D341Med (cell line): ENCODE data around the gene RAB31.

Source experiments
- DNase-seq: peaks from one replicate; pipeline ENCODE4 v3.0.0; 2012; ENCODE audit warnings: low spot score

Gene RAB31

DNA sequence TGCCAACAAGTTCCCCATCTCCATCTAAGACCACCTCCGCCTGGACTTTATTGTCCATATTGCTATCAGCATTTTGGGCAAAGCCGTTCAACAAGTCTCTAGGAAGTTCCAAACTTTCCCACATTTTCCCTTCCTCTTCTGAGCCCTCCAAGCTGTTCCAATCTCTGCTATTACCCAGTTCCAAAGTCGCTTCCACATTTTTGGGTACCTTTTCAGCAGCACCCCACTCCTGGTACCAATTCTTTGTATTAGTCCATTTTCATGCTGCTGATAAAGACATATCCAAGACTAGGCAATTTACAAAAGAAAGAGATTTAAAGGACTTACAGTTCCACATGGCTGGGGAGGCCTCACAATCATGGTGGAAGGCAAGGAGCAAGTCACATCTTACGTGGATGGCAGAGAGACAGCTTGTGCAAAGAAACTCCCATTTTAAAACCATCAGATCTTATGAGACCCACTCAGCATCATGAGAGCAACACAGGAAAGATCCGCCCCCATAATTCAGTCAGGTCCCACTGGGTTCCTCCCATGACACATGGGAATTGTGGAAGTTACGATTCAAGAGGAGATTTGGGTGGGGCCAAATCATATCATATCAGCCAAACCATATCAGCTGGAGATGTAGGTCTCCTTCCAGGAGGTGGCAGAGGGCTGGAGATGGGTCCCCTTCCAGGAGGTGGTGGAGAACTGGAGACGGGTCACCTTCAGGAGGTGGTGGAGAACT lies 157.8 kb downstream of the RAB31 start:
- no peak for DNase-seq

DNA sequence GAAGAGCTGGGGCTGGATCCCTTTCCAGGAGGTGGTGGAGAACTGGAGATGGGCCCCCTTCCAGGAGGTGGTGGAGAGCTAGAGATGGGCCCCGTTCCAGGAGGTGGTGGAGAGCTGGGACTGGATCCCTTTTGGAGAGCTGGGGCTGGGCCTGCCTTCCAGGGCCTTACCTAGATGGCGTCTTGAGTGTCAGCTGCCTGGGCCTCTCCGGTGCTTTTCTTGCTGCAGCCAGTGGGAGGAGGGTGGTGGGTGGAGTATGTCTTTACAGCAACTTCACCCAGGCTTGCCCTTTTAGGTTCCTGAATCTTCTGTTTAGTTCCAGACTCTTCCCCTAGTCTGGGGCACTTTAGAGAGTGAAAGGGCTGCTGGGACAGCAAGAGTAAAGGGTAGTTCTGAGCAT lies 158.5 kb downstream of the RAB31 start:
- DNase-seq = no peak

DNA sequence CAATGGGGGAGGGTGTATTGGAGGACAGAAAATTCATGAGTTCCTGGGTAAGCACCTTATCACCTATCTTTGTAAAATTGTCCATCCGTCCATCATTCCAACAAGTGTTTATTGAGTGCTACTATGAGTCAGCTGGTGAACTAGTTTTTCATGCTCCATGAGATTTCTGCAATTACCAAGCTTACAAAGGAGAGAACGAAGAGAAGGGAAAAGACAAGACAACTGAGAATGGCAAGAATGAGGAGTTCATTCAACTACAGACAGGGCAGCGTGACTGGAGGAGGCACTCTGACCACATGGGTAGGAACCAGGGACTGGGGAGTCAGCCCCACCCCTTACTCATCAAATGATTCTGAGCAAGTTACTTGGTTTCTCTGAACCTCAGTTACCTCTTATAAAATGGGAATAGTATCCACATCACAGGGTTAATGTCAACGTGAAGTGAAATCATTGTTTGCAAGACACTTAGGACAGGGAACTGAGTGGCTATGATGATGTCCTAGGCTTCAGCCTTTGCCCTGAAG lies 159.0 kb downstream of the RAB31 start:
- no peak for DNase-seq

DNA sequence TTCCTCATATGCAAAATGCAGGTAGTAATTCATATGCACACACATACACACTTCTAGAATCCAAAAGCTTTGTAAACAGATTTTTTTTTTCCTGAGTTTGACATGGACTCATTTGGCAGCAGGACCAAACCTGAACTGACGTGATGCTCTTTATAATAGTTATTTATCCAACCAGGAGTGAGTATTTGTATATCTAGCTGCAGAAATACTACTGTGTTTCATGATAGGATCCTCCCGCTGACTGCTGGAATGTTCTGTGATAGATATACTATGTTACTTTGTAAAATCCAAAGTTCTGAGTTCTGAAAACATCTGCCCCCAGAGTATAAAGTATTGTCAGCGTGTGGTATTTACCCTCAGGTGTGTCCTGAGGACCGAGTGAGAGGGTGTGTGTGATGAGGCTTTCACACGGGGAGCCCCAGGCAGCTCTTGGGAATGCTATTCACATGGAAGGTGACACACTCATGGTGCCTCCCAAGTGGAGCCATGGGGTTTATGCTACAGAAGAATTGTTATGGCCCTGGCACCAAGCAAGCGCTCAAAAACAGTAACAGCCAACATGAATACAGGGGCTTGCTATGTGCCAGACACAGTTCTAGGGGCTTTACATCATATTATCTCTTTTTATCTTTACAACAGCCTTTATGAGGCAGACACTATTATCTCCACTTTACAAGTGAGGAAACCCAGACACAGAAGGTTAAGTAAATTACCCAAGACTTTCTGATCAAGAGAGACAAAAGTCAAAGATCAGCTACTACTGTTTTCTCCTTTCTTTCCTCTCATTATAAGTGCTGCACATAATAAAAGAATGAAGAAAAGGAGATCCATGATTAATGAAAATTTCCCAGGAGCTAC lies 161.0 kb downstream of the RAB31 start:
- DNase-seq = no peak

DNA sequence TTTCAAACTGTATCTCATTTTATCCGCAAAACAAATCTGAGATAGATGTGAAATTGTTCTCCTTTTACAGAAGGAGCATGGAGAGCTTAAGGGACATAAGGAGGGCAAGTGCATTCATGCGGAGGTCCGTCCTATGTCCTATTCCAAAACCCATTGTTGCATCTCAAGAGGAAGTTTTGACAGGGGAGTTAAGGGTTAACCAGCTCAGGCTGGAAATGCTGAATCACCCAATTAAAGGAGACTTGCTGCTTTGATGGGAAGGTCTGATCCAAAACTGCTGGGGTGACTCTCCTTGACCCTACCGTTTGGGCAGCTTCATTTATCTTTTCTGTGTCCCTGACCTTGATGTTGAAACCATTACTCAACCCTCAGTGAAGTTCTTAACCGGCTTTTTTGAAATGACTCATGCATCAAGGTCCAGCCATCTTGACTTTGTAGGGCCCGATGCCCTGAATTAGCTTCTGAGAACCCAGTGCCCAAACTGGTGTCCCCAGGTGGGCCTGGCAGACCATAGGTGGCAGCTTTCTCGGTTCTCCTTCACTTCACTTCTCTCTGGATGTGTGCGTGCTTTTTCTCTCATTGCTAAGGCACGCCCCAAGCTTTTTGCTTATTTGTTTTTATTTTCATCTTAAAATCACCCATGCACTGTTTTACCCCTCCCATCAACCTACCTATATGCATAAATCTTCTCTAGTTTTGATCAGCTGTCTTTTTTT lies 161.8 kb downstream of the RAB31 start:
- DNase-seq = no peak

DNA sequence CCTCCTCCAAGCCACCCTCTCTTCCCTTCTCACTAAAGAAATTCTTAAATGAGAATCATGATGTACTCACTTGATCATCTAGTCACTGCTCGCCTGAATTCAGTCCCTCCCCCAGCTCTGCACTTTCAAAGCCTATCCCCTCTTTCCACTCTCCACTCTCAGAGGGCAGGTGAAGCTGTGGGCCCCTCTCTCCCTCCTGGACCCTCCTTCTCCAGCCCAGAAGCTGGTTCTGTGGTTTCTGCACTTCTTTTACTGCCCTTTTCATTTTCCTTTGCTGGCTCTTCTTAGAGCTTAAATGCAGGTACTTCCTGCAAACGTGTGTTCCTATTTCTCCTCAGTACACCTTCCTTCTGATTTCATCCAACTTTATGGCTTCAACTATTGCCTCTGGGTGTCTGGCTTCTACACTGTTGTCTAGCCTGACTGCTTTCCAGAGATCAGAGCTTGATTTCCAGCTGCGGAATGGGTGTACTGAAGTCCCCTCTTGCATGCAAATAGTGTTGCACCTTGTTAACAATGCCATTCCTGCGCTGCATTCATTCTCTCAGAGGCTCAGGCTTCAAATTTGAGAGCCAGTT lies 162.4 kb downstream of the RAB31 start:
- no peak for DNase-seq

DNA sequence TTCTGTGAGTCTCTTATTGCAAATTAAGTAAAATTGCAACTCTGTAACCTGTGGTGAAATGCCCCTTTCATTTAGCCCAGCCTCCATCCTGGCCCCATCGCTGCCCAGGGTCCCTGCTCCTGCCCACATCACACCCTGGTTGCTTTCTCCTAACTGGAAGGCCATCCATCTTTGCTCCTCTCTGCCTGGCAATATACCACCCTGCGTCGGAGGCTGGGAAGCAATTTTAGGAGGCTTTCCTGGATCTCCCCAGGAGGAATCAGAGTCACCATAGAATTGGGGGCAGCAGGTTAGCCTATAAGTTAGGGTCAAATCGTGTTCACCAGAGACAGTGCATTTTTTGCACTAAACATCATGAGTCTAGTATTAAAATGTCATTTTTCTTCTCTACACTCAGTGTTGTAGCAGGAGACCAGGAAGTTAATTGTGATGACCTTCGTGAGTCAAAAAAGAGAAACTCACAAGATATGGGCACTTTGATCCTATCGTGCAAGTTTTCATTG lies 163.2 kb downstream of the RAB31 start:
- no peak for DNase-seq

DNA sequence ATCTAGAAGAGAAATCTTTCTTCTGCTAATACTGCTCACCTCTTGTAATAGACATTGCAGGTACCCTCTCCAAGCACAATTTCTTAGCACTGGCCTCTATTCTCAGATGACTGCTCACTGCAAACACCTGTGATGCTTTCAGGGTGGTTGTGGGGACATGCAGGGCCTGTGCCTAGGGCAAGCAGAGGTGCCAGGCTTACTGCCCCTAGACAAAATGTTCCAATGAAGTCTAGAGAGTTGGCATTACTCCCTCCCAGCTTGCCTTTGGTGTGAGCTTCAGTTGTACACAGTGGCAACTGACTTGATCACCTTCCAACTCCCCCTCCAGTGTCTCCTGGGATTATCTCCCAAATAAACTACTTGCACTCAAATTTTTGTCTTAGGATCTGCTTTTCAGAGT lies 164.7 kb downstream of the RAB31 start:
- DNase-seq = no peak

DNA sequence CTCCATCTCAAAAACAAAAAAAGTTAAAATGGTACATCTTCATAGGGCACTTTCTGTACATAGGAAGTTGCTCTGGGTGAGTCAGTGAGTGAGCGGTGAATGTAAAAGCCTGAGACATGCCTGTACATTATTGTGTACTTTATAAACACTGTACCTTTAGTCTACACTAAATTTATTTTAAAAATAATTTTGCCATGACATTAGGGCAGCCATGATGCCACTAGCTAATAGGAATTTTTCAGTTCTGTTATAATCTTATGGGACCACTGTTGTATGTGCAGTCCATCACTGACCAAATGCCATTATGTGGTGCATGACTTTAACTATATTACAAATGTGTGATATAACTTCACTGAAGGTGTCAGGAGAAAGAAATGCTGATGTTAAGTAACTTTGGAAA lies 166.6 kb downstream of the RAB31 start:
- DNase-seq = no peak

DNA sequence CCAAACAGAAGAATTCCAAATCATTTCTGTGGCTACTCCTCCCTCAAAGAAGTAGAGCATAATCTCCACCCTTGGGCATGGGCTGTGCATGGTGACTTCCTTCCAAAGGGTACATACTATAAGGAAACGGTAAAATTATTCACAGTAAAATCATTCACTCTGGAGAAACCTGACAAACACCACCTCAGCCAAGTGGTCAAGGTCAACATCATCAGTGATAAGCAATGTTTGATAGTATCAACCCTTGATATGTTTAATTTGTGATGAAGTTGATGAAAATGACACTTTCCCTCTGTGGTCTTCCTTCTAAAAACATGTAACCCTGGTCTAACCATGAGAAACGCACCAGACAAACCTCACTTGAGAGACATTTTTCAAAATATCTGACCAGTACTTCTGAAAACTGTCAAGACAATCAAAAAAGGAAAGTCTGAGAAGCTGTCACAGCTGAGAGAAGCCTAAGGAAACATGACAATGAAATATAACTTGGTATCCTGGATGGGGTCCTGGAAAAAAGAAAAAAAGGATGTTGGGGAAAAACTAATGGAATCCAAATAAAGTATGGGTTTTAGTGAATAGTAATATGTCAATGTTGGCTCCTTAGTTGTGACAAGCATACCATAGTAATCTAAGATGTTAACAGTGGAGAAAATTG lies 168.2 kb downstream of the RAB31 start:
- no peak for DNase-seq

DNA sequence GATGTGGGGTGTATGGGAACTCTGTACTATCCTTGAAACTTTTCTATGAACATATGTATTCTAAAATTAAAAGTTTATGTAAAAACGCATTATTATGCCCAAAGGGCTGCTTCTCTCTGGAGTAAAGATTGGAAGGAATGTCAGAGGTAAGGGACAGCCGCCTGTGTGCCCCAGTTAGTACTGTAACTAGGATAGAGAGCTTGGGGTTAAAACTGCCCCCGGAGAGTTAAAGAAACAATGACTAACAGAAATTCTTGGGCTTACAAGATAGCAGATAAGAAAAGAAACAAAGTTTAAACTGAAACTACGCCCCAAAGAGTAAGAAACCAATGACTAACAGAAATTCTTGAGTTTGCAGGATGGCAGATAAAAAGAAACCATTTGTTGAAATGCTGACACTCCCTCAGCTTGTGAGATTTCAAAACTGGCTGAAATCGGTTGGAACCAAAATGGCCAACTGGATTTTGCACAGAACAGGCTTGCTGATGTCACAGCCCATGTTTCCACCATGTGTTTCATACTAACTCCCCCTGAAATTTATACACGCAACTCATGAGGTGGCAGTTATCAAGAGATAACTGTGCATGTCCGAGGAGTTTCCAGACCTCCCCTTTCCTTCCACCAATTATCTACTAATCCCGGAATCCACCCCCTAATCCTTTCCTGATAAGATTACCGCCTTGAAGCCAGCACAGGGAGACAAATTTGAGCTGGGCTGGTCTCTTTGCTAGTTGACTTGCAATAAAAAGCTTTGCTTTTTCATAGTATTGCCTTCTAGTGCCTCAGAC lies 169.0 kb downstream of the RAB31 start:
- peak; percentile 75 for DNase-seq

DNA sequence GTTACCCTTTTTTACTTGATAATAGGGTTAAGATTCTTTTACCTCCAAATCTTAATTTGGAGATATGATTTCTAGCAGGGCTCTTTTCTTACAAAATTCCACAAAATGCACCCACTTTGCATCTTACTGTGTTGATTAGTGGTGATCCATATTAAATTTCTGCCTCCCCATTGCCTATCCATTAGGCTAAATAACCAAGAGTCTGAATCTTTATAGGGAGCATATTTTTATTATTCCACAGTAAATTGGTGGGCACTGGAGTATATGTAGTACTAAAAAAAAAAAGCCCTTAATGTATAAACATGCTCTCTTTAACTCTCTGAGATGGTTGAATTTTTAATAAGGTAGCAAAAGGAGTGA lies 169.5 kb downstream of the RAB31 start:
- DNase-seq = no peak

DNA sequence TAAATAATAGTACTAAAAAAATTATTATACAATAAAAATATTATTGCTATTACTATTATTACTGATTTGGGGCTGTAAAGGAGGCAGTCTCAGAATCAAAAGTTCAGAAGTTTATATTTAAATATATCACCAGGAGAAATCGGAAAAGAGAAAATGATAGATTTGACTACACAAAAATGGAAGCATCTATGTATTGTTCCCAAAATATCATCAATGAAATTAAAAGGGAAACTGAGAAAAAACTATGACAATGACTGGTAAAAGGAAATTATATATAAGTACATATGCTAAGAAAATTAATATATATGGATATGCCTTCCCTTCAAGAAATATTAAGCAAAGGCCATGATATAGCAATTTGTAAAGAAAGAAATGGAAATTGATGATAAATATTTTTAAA lies 170.0 kb downstream of the RAB31 start:
- no peak for DNase-seq

DNA sequence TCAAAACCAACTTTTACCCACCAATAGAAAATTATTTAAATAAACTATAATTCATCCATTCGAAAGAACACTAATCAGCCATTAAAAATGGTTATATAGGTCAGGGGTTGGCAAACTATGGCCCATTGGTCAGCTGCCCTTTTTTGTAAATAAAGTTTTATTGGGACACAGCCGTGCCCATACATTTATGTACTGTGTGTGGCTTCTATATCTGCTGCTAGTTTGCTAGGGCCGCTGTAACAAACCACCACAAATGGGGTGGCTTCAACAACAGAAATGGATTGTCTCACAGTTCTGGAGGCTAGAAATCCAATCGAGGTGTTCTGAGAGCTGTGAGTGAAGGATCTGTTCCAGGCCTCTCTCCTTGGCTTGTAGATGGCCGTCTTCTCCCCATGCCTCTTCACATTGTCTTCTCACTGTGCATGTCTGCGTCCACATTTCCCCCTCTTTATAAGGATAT lies 170.7 kb downstream of the RAB31 start:
- no peak for DNase-seq

DNA sequence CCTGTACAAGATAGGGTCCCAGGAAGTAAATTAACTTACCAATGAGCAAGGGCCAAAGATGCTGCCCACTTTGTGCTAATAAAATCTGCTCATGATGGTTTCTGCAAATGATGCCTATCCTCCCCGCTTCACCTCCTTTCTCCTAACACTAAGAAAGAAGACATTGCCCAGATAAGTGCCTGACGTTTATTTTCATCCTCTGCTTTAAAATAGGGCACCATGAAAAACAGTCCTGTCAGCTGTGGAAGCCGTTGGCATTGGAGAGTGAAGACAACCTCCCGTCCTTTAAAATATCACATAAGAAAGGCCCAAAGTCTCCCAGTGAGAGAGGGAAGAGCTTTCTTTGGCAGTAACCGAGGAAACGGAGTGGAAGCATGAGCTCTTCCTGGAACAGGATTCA lies 176.0 kb downstream of the RAB31 start:
- no peak for DNase-seq

DNA sequence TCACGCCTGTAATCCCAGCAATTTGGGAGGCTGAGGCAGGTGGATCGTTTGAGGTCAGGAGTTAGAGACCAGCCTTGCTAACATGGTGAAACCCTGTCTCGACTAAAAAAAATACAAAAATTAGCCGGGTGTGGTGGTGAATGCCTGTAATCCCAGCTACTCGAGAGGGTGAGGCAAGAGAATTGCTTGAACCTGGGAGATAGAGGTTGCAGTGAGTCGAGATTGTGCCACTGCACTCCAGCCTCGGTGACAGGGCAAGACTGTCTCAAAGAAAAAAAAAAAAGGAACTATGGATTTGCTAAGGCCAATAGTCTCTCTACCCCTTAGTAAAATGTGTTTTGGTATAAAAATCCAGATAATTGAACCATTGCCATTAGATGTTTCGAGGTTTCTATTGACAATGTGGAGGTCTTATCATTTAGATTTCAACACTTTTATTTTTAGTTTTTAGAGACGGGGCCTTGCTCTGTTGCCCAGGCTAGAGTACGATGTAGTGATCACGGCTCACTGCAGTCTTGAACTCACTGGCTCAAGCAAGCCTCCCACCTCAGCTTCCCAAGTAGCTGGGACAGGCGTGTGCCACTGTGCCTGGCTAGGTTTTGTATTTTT lies 176.5 kb downstream of the RAB31 start:
- no peak for DNase-seq

DNA sequence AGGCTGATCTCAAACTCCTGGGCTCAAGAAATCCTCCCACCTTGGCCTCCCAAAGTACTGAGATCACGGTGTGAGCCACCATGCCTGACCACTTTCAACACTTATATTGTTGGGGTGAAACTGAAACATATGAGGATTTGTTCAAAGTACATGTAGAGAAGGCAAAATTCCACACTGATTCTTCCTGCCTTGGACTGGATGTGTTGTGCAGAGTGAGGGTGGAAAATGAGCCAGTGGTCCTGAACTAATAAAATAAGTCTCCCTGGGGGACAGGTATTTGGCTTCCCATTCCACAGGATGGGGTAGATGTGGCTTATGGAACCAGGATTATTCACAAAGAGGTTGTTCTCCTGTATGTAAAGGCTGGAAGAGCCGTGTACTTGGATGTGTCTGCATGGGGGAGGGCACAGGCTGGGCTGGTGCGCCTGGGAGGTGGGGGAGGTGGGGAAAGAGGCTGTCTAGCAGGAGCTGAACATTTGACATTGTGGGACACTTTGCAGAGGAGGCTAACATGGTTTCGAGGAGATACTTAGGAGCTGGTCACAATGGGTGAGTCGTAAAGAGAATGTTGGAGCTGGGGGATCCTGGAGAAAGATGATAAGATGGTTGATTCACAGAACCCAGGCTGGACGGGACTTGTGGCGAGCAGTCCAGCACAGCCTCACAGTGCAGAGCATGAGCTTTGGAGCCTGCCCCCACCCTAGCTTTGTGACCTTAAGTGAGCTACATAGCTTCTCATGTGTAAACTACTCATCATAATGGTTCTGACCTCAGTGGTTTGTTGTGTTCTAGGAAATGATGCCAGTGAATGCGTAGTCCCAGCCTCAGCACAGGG lies 177.3 kb downstream of the RAB31 start, which contains the start of gene TXNDC2:
TXNDC2 (plus strand) TSS at position 804 of the 835 bp plus-strand sequence. CDS start 708 bp downstream, outside the sequence.
- no peak for DNase-seq

DNA sequence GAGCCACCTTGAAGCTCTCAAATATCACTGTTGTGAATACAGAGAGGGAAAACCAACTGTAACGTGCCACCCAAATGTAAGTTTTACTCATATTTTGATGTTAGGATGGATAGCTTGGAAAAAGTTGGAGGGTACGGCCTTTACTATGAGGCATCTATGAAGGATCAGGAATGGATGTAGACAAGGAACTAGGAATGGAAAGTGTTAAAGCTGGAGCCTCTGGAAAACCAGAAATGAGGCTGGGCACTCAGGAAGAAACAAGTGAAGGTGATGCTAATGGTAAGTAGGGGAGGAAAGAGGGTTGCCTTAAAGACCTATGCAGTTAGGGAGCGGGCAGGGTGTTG lies 177.9 kb downstream of the RAB31 start:
- DNase-seq = no peak

DNA sequence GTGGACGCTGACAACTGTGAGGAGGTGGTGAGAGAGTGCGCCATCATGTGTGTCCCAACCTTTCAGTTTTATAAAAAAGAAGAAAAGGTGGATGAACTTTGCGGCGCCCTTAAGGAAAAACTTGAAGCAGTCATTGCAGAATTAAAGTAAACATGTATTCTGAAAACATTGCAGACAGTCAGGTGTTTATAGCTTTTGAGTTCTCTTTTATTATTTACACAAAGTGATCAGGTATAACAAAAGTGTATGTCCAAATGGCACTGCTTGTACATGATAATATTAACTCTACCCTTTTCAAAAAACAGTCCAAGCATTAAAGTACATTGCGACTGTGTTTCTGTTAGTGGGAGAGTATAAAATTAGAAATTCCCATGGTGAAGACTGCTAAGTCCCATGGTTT lies 179.9 kb downstream of the RAB31 start:
- no peak for DNase-seq
